Gastrocnemius medialis (tissue), 4 donors: ENCODE data around the gene MCF2L2. TPM values are rescaled to one million over a fixed set of nuclear protein-coding genes. Genes with fewer than 3 reads are reported as not detected.

ENCODE experiments used
- ATAC-seq, 2 donors: fragments of 150-250 bp; one replicate each; pipeline ENCODE4 v1.9.1; 2016
- DNase-seq, 2 donors: peaks; one replicate each; pipeline ENCODE4 v3.0.0-alpha.2; 2019
- H3K27ac ChIP-seq, 4 donors: fragments of 200-600 bp; sonication (generic); 1 replicate in 1 of 4; 2 replicates in 3 of 4; pipeline ENCODE4 v1.5.1; 2016 to 2018; ENCODE audit warnings: mild to moderate bottlenecking in 2 of 4, moderate library complexity in 1 of 4
- H3K27me3 ChIP-seq, 3 donors: fragments of 200-600 bp; sonication (generic) in 2 of 3; 1 replicate in 1 of 3; 2 replicates in 2 of 3; pipeline versions ENCODE4 v1.5.1 to v1.6.0; 2016 to 2019; ENCODE audit warnings: mild to moderate bottlenecking in 1 of 3, moderate library complexity in 1 of 3
- H3K36me3 ChIP-seq, 2 donors: fragments of 200-600 bp; sonication (generic) in 1 of 2; one replicate each; pipeline ENCODE4 v1.5.1; 2017 to 2018
- H3K4me1 ChIP-seq, 2 donors: fragments of 200-600 bp; sonication (generic) in 1 of 2; one replicate each; pipeline ENCODE4 v1.5.1; 2016 to 2017; ENCODE audit warnings: mild to moderate bottlenecking in 2 of 2
- H3K4me3 ChIP-seq, 4 donors: fragments of 200-600 bp; sonication (generic) in 3 of 4; 1 replicate in 1 of 4; 2 replicates in 3 of 4; pipeline ENCODE4 v1.5.1; 2016 to 2019; ENCODE audit warnings: mild to moderate bottlenecking in 2 of 4
- H3K9me3 ChIP-seq, 3 donors: fragments of 200-600 bp; sonication (generic) in 2 of 3; 1 replicate in 1 of 3; 2 replicates in 2 of 3; pipeline ENCODE4 v1.5.1; 2016 to 2019
- CTCF ChIP-seq, 5 experiments: fragments of 450-650 bp in 3 of 5; fragments of 200-600 bp in 2 of 5; sonication (generic) in 2 of 5; IDR thresholded peaks in 4 of 5; conservative IDR thresholded peaks in 1 of 5; 1 replicate in 4 of 5; 2 replicates in 1 of 5; pipeline ENCODE4 v1.5.1; 2016 to 2019; ENCODE audit warnings: antibody characterized with exemption in 5 of 5, mild to moderate bottlenecking in 3 of 5, moderate library complexity in 3 of 5
- POLR2A ChIP-seq, 2 donors: fragments of 450-650 bp; IDR thresholded peaks; one replicate each; pipeline ENCODE4 v1.6.1; 2017; ENCODE audit warnings: antibody characterized with exemption in 2 of 2, mild to moderate bottlenecking in 2 of 2, moderate library complexity in 2 of 2
- in situ Hi-C, 4 donors: fragments of 200-750 bp; cut with MboI; loops; one replicate each; pipeline versions ENCODE4 v1.15.0 to v1.8.0; 2017; ENCODE audit warnings: low sequenced_read_pairs in 4 of 4
- intact Hi-C: fragments of 100-400 bp; cut with DNase I; formaldehyde crosslinking; loops from one replicate; pipeline ENCODE4 v1.15.1; 2023; ENCODE audit warnings: low total_unique reads
- total RNA-seq, 4 donors: library from RNA; depleted of rRNA; stranded (reverse); fragments of >200 nt; gene quantifications; one replicate each; pipeline versions ENCODE4 v1.1.0 to v1.2.3, GENCODE V29; 2016

MCF2L2 gene
- total RNA-seq, 4 donors from 2014 or later = 0.27 to 0.61 (median 0.46) TPM

DNA sequence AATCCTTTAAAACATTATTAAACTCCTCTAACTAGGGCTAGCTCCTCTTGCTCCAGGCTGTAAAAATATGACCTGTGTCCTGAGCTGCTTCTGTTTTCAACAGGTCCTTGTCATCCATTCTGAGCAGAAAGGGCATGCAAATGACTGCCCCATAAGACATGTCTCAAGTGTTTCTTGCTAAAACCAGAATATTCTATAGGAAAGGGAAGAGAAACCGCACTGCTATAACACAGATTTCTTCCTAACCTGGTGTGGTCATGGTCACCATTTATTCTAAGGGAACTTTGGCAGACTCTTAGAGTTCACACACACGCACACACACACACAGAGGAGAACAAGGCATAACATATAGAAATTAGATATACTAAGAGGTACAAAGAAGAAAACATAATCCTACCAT, 209.6 kb downstream of the MCF2L2 start:
- no peak overlapping the region for H3K27ac ChIP-seq
- H3K9me3 ChIP-seq = no peaks in the 10 kb centered on the region
- no peaks in the 10 kb centered on the region for H3K36me3 ChIP-seq
- no peak for ATAC-seq
- in situ Hi-C loops (no loop called here), intact Hi-C loops (no loop called here)
- H3K27me3 ChIP-seq = no peaks in the 10 kb centered on the region
- no peak overlapping the region for H3K4me3 ChIP-seq
- DNase-seq = no peak
- TF ChIP-seq POLR2A (IDR thresholded peaks at IDR 0.05) (no peak), CTCF (IDR thresholded peaks at IDR 0.05 in 4 of 5, conservative IDR thresholded peaks at IDR 0.05 in 1 of 5) (no peak)
- H3K4me1 ChIP-seq = peaks cover 0 to 3% of the 10 kb centered on the region in 2 donors

DNA sequence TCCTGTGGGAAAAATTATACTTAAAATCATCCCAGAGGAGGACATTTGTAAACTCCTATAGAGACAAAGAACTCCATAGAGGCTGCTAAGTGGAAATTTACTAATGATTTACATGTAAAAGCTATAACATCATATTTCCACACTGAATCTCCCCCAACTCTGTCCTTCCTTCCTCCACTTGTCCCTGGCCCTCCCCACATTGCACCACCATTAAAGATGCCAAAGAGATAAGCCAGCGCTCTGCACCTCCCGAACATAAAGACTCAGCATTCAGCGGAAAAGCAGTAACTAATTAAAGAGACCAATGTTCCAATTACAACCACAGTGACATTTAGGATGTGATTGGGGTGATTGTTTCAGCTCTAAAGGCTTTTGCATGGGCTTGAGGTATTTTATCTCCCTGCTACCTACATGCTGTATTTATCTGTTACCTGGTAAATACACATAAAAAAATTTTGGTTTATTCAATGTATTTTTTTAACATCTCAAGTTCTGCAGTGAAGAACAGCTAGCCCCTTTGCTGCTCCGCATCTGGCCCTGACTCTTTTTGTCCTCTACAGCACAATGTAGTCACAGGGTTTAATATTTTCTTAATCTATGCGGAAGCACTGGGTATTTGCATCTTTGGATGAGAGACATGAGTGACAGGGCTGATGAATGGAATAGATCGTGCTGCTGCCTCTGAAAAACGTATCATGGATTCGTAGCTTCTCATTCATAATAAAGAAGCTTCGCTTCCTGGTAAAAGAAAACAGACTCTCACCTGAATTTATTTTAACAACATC, 210.7 kb downstream of the MCF2L2 start:
- Histone ChIP-seq H3K36me3 (no peaks in the 10 kb centered on the region), H3K4me3 (no peak overlapping the region), H3K9me3 (no peaks in the 10 kb centered on the region), H3K27me3 (no peaks in the 10 kb centered on the region), H3K4me1 (peaks cover 0 to 3% of the 10 kb centered on the region in 2 donors), H3K27ac (no peak overlapping the region)
- DNase-seq (no peak), ATAC-seq (no peak)
- TF ChIP-seq CTCF (IDR thresholded peaks at IDR 0.05 in 4 of 5, conservative IDR thresholded peaks at IDR 0.05 in 1 of 5) (no peak), POLR2A (IDR thresholded peaks at IDR 0.05) (no peak)
- in situ Hi-C loops = no loop called here
- intact Hi-C loops = no loop called here

DNA sequence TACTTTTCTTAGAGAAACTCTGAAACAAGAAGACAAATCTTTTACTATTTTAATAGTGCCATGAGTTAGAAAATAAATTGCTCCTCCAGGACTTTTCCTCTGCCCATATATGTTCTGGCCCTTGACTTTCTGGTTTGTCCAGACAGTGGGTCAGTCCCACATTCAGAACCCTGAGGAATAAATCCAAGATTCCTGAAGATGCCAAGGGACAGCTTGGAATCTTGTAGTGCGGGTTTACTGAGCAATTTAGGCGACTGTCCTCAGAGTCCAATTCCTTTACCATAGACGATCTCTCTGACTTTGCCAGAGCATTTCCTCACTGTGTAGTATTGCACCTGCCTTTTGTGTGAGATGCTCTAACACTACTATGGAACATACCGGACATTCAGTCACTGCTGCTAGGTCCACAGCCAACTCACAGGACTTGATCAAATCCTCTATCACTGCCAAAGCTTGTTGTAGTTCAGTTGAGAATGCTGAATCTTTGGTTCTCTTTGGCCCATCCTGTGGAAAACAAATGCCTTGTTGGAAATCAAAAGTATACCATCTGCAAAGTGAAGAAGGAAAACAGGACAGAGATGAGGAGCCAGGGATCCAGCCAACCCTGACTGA, 212.7 kb downstream of the MCF2L2 start:
- ATAC-seq (no peak), DNase-seq (no peak)
- in situ Hi-C loops (no loop called here), intact Hi-C loops (no loop called here)
- no peak for TF ChIP-seq POLR2A (IDR thresholded peaks at IDR 0.05)
- TF ChIP-seq CTCF (IDR thresholded peaks at IDR 0.05 in 4 of 5, conservative IDR thresholded peaks at IDR 0.05 in 1 of 5) = no peak
- Histone ChIP-seq H3K4me1 (peaks cover 0 to 3% of the 10 kb centered on the region in 2 donors), H3K27ac (no peak overlapping the region), H3K36me3 (no peaks in the 10 kb centered on the region), H3K9me3 (no peaks in the 10 kb centered on the region), H3K4me3 (no peak overlapping the region), H3K27me3 (no peaks in the 10 kb centered on the region)

GRCh38 chr3:183214277-183214612, 214.2 kb downstream of the MCF2L2 start:
- peaks cover 0 to 3% of the 10 kb centered on the region in 2 donors for H3K4me1 ChIP-seq
- no peak for ATAC-seq
- TF ChIP-seq POLR2A (IDR thresholded peaks at IDR 0.05) (no peak), CTCF (IDR thresholded peaks at IDR 0.05 in 4 of 5, conservative IDR thresholded peaks at IDR 0.05 in 1 of 5) (no peak)
- H3K27me3 ChIP-seq = no peaks in the 10 kb centered on the region
- no peaks in the 10 kb centered on the region for H3K36me3 ChIP-seq
- H3K4me3 ChIP-seq = no peak overlapping the region
- no peaks in the 10 kb centered on the region for H3K9me3 ChIP-seq
- intact Hi-C loops = no loop called here
- peak overlapping the region in 2 of 4 donors; percentile 13 to 18 for H3K27ac ChIP-seq
- DNase-seq = no peak
- in situ Hi-C loops = no loop called here
